Activated CD4-positive, alpha-beta T cell treated with anti-CD3 and anti-CD28 coated beads for 48 hours (primary cell): Measurements from ENCODE around the gene CLDN10.

Source experiments
- DNase-seq: peaks from one replicate; pipeline ENCODE4 v3.0.0-alpha.2; 2020

Gene CLDN10

GRCh38 chr13:95603887-95604555, 51.5 kb downstream of the CLDN10 start:
- DNase-seq, result no peak

- no peak for DNase-seq
Observed at GRCh38 chr13:95604556-95604915, 52.0 kb downstream of the CLDN10 start.

- DNase-seq, result no peak
Observed at GRCh38 chr13:95605448-95606125, 53.1 kb downstream of the CLDN10 start.

GRCh38 chr13:95607366-95607765, 54.8 kb downstream of the CLDN10 start:
- DNase-seq, result no peak

GRCh38 chr13:95608640-95609323, 56.3 kb downstream of the CLDN10 start:
- no peak for DNase-seq

- no peak for DNase-seq
Observed at GRCh38 chr13:95614641-95615245, 62.2 kb downstream of the CLDN10 start.

- DNase-seq, result no peak
Observed at GRCh38 chr13:95615539-95615938, 63.0 kb downstream of the CLDN10 start.

GRCh38 chr13:95620030-95620824, 67.7 kb downstream of the CLDN10 start:
- no peak for DNase-seq

GRCh38 chr13:95620825-95621498, 68.4 kb downstream of the CLDN10 start:
- no peak for DNase-seq

- no peak for DNase-seq
Observed at GRCh38 chr13:95623141-95623540, 70.6 kb downstream of the CLDN10 start.

GRCh38 chr13:95624020-95624419, 71.5 kb downstream of the CLDN10 start:
- peak; percentile 9 for DNase-seq

GRCh38 chr13:95626768-95627167, 74.2 kb downstream of the CLDN10 start:
- DNase-seq, result no peak

- DNase-seq, result no peak
Observed at GRCh38 chr13:95627590-95627989, 75.1 kb downstream of the CLDN10 start.

GRCh38 chr13:95628488-95628887, 76.0 kb downstream of the CLDN10 start:
- no peak for DNase-seq

GRCh38 chr13:95629071-95629470, 76.6 kb downstream of the CLDN10 start:
- DNase-seq, result no peak
